Fibroblast of peridontal ligament (primary cell): ENCODE results near the gene PDE3A.
"Not testable (repeated sequence)": the region's sequence is repeated elsewhere in the genome, so short reads cannot be mapped to it uniquely, and the experiment has no call there.

ENCODE experiments used
- DNase-seq: peaks from one replicate; pipeline ENCODE4 v3.0.0-alpha.2; 2010; ENCODE audit errors: extremely low read depth

Gene PDE3A

GRCh38 chr12:20604408-20605067, 236.2 kb downstream of the PDE3A start:
- DNase-seq, result no peak

- not testable (repeated sequence) for DNase-seq
These were observed 246.7 kb downstream of the PDE3A start for GRCh38 chr12:20615020-20615419.

- DNase-seq, result no peak
These were observed 247.8 kb downstream of the PDE3A start for GRCh38 chr12:20616093-20616492.

- DNase-seq, result peak; percentile 54
These were observed 251.9 kb downstream of the PDE3A start for GRCh38 chr12:20620261-20620660.

- DNase-seq, result peak; percentile 85
These were observed 256.4 kb downstream of the PDE3A start for GRCh38 chr12:20624718-20625117.

- DNase-seq, result peak; percentile 89
These were observed 257.2 kb downstream of the PDE3A start for GRCh38 chr12:20625531-20625930.

- DNase-seq, result peak; percentile 48
These were observed 258.8 kb downstream of the PDE3A start for GRCh38 chr12:20627001-20627588.

GRCh38 chr12:20628226-20628787, 260.0 kb downstream of the PDE3A start:
- peak; percentile 68 for DNase-seq

- DNase-seq, result no peak
These were observed 260.7 kb downstream of the PDE3A start for GRCh38 chr12:20628999-20629398.

- DNase-seq, result peak; percentile 72
These were observed 261.2 kb downstream of the PDE3A start for GRCh38 chr12:20629414-20630156.

- DNase-seq, result peak; percentile 96
These were observed 263.4 kb downstream of the PDE3A start for GRCh38 chr12:20631711-20632110.

- DNase-seq, result no peak
These were observed 272.8 kb downstream of the PDE3A start for GRCh38 chr12:20641106-20641505.

- DNase-seq, result no peak
These were observed 275.5 kb downstream of the PDE3A start for GRCh38 chr12:20643822-20644221.

GRCh38 chr12:20646239-20646827, 278.0 kb downstream of the PDE3A start:
- peak; percentile 81 for DNase-seq

GRCh38 chr12:20653871-20654270, 285.5 kb downstream of the PDE3A start:
- no peak for DNase-seq

GRCh38 chr12:20656600-20656999, 288.3 kb downstream of the PDE3A start:
- DNase-seq, result no peak

GRCh38 chr12:20657496-20657895, 289.2 kb downstream of the PDE3A start:
- DNase-seq, result no peak

- DNase-seq, result no peak
These were observed 313.0 kb downstream of the PDE3A start for GRCh38 chr12:20681334-20681733.

GRCh38 chr12:20695232-20695631, 326.9 kb downstream of the PDE3A start, which contains the start of gene SLCO1C1:
Gene SLCO1C1 (plus strand): TSS chr12:20695332. CDS start chr12:20699577, 4,245 bp downstream.
- DNase-seq, result peak; percentile 15

GRCh38 chr12:20696181-20696905, 328.0 kb downstream of the PDE3A start:
- no peak for DNase-seq

- no peak for DNase-seq
These were observed 332.8 kb downstream of the PDE3A start for GRCh38 chr12:20701106-20701505.
